Measurements from ENCODE around the gene MXRA8. TPM values are rescaled to one million over a fixed set of nuclear protein-coding genes. Genes with fewer than 3 reads are reported as not detected.

The MXRA8 gene
- total and polyA plus RNA-seq, 2 donors from 2014 or later, result 26.0 to 64.7 TPM

DNA sequence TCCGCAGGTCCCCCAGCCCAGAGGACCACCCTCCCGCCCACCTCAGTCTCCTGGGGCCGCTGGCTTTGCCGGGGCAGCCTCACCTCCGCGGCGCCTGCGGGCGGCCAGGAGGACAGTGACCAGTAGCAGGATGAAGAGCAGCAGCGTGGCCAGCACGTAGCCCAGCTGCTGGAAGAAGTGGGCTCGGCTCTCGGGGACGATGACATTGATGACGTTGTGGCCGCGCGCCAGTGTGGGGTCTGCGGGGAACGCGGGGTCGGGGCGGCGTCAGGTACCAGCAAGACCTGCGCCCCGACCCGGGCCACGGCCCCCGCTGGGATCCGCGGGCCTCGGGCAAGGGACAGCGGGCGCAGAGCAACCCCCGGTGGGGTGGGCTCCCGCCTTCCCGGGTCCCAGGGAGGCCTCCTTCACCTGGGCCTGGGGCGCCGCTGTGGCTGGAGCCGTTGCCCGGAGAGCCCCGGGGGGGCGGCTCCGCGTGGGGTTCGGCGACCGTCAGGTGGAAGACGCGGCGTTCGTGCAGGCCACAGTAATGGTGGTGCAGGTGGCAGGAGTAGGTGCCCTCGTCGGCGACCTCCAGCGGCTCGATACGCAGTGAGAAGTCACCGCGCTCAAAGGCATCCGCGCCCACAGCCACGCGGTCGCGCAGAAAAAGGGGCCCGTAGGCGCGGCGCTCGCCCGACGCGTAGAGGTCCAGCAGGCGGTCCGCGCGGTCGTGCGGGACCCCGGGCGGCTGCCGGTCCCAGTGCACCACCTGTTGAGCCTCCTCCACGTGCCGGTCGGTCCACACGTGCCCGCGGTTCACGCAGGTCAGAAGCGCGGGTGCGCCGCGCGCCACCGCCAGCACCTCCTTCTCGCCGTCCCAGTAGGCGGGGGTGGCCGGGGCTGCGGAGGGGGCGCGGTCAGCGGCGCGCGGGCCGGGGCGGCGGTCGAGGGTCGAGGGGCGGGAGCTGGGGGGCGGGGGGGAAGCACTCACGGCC lies 3.8 kb downstream of the MXRA8 start:
- Histone ChIP-seq H3K4me1 (ENCODE audit: control insufficient read depth in 2 of 3, insufficient read depth in 2 of 3, low read depth in 1 of 3, low read length in 3 of 3) (peaks cover 0 to 18% (median 0%) of the 10 kb centered on the region in 3 donors), H3K4me3 (ENCODE audit: low read length in 3 of 3) (no peak overlapping the region), H3K36me3 (ENCODE audit: control insufficient read depth in 2 of 3, insufficient read depth in 3 of 3, low read length in 3 of 3) (no peaks in the 10 kb centered on the region), H3K27ac (ENCODE audit: low read depth in 2 of 2, low read length in 2 of 2) (no peak overlapping the region), H3K27me3 (ENCODE audit: control insufficient read depth, insufficient read depth, low read length) (no peaks in the 10 kb centered on the region), H3K9ac (ENCODE audit: low read length in 3 of 3) (no peak overlapping the region), H3K9me3 (ENCODE audit: control insufficient read depth in 2 of 3, insufficient read depth in 1 of 3, low read length in 3 of 3) (no peaks in the 10 kb centered on the region)
- TF ChIP-seq, protein P1, sequence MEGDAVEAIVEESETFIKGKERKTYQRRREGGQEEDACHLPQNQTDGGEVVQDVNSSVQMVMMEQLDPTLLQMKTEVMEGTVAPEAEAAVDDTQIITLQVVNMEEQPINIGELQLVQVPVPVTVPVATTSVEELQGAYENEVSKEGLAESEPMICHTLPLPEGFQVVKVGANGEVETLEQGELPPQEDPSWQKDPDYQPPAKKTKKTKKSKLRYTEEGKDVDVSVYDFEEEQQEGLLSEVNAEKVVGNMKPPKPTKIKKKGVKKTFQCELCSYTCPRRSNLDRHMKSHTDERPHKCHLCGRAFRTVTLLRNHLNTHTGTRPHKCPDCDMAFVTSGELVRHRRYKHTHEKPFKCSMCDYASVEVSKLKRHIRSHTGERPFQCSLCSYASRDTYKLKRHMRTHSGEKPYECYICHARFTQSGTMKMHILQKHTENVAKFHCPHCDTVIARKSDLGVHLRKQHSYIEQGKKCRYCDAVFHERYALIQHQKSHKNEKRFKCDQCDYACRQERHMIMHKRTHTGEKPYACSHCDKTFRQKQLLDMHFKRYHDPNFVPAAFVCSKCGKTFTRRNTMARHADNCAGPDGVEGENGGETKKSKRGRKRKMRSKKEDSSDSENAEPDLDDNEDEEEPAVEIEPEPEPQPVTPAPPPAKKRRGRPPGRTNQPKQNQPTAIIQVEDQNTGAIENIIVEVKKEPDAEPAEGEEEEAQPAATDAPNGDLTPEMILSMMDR (IDR thresholded peaks at IDR 0.05; ENCODE audit: borderline replicate concordance, extremely low read depth, insufficient read depth), result no peak
- DNase-seq, result peak in 1 of 5 donors; percentile 77
- no peak for FAIRE-seq
- intact Hi-C loops (cut with DNase I), result no loop called here

DNA sequence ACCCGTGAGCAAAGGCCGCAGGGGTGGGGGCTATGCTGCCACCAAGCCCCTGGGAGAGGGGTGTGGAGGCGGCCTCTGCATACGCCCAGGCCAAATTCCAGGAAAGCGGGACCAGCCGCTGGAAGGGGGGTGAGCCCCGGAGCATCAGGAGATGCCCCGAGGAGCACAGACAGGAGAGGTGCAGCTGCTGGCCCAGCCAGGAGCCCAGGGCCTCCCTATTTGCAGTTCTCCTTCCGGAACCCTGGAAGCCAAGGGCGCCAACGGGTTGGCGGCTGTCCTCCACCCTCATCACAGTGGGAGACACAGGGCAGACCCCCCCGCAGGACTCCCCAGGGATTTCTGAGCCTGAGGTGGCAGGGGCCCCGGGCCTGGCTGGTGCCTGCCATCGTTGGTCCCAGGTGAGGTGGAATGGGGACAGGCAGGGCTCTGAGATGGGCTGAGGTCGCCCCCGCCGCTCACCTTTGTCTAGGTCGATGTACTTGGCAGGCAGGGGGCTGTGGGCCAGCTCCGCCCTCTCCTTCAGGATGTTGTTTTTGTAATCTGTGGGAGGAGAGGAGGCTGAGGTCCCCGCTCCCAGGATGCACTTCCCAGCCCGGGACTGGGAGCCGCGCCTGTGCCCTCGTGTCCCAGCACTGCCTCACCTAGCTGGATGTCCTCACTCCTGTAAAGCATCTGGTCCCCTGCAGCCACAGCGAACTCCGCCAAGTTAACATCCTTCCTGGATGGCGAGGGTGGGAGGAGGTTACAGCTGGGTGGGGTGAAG lies 4.8 kb downstream of the MXRA8 start:
- peak in 4 of 5 donors; percentile 36 to 76 (median 65) for DNase-seq
- no peaks in the 10 kb centered on the region for H3K27me3 ChIP-seq (ENCODE audit: control insufficient read depth, insufficient read depth, low read length)
- H3K4me1 ChIP-seq (ENCODE audit: control insufficient read depth in 2 of 3, insufficient read depth in 2 of 3, low read depth in 1 of 3, low read length in 3 of 3), result peaks cover 0 to 13% (median 0%) of the 10 kb centered on the region in 3 donors
- no peaks in the 10 kb centered on the region for H3K36me3 ChIP-seq (ENCODE audit: control insufficient read depth in 2 of 3, insufficient read depth in 3 of 3, low read length in 3 of 3)
- TF ChIP-seq, protein P1 (IDR thresholded peaks at IDR 0.05; ENCODE audit: borderline replicate concordance, extremely low read depth, insufficient read depth), result no peak
- H3K27ac ChIP-seq (ENCODE audit: low read depth in 2 of 2, low read length in 2 of 2), result no peak overlapping the region
- no peak for FAIRE-seq
- H3K9me3 ChIP-seq (ENCODE audit: control insufficient read depth in 2 of 3, insufficient read depth in 1 of 3, low read length in 3 of 3), result no peaks in the 10 kb centered on the region
- H3K4me3 ChIP-seq (ENCODE audit: low read length in 3 of 3), result no peak overlapping the region
- no peak overlapping the region for H3K9ac ChIP-seq (ENCODE audit: low read length in 3 of 3)
- intact Hi-C loops (cut with DNase I), result no loop called here

DNA sequence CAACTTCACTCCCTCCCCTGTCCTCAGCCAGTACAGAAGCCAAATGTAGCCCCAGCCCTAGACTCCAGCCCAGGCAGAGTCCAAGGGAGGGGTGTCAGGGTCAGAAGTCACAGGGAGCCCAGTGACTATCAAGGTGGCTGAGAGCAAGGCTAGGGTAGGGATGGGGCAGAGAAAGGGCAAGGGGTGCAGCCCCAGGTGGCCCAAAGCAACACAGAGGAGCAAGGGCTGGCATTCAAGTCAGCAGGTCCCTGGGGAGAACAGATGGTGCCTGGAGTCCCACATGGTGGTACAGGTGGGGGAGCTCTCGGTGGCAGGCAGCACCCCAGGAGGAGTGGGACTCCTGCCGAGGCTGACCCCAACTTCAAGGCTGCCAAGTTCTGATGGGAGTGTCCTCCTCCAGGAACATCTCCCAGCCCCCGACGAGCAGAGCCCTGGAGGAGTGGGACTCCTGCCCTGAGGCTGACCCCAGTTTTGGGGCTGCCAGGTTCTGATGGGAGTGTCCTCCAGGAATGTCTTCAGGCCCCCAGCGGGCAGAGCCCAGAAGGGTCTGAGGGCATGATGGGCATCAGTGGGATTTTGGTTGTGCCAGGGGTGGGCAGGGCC lies 5.5 kb downstream of the MXRA8 start:
- Histone ChIP-seq H3K4me1 (ENCODE audit: control insufficient read depth in 2 of 3, insufficient read depth in 2 of 3, low read depth in 1 of 3, low read length in 3 of 3) (peaks cover 0 to 15% (median 0%) of the 10 kb centered on the region in 3 donors), H3K36me3 (ENCODE audit: control insufficient read depth in 2 of 3, insufficient read depth in 3 of 3, low read length in 3 of 3) (no peaks in the 10 kb centered on the region), H3K27ac (ENCODE audit: low read depth in 2 of 2, low read length in 2 of 2) (no peak overlapping the region), H3K4me3 (ENCODE audit: low read length in 3 of 3) (no peak overlapping the region), H3K9me3 (ENCODE audit: control insufficient read depth in 2 of 3, insufficient read depth in 1 of 3, low read length in 3 of 3) (no peaks in the 10 kb centered on the region), H3K9ac (ENCODE audit: low read length in 3 of 3) (no peak overlapping the region), H3K27me3 (ENCODE audit: control insufficient read depth, insufficient read depth, low read length) (no peaks in the 10 kb centered on the region)
- TF ChIP-seq, protein P1 (IDR thresholded peaks at IDR 0.05; ENCODE audit: borderline replicate concordance, extremely low read depth, insufficient read depth), result no peak
- peak in 1 of 5 donors; percentile 57 for DNase-seq
- no peak for FAIRE-seq
- intact Hi-C loops (cut with DNase I), result no loop called here

All from kidney (tissue), 14 donors.